ENCODE data around the gene AP5Z1. TPM values are rescaled to one million over a fixed set of nuclear protein-coding genes. Genes with fewer than 3 reads are reported as not detected.

AP5Z1 gene
- total RNA-seq, 1 donor from 2014 or later = 13.4 TPM

DNA sequence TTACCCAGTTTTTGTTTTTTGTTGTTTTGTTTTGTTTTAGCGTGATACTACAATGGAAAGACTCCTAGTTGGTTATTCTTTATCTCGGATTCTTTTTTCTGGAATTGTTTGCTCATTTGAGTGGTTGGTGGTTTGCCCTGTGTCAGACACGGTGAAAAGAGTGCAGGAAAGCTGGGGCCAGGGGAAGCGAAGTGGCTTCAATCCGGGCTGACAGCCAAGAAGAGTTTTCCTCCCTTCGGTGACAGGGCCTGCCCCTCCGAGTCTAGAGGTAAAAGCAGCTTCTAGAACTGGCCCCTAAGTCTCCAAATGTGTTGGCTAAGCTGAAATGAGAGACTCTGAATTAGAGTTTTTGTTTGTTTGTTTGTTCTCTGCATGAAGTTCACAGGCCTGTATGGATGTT is 5.7 kb upstream of the AP5Z1 start:
- Histone ChIP-seq H3K36me3 (peaks cover 10% of the 10 kb centered on the region), H3K27ac (replicated peaks) (no peak overlapping the region), H3K4me3 (no peak overlapping the region), H3K4me1 (peaks cover 37% of the 10 kb centered on the region), H3K27me3 (ENCODE audit: low read depth) (no peaks in the 10 kb centered on the region), H3K9me3 (replicated peaks) (no peaks in the 10 kb centered on the region)
- DNase-seq = no peak
- TF ChIP-seq, protein P1, sequence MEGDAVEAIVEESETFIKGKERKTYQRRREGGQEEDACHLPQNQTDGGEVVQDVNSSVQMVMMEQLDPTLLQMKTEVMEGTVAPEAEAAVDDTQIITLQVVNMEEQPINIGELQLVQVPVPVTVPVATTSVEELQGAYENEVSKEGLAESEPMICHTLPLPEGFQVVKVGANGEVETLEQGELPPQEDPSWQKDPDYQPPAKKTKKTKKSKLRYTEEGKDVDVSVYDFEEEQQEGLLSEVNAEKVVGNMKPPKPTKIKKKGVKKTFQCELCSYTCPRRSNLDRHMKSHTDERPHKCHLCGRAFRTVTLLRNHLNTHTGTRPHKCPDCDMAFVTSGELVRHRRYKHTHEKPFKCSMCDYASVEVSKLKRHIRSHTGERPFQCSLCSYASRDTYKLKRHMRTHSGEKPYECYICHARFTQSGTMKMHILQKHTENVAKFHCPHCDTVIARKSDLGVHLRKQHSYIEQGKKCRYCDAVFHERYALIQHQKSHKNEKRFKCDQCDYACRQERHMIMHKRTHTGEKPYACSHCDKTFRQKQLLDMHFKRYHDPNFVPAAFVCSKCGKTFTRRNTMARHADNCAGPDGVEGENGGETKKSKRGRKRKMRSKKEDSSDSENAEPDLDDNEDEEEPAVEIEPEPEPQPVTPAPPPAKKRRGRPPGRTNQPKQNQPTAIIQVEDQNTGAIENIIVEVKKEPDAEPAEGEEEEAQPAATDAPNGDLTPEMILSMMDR (IDR thresholded peaks at IDR 0.05; ENCODE audit: borderline replicate concordance) = no peak
- intact Hi-C loops (cut with micrococcal nuclease) = no loop called here

- DNase-seq = no peak
- H3K4me3 ChIP-seq = no peak overlapping the region
- H3K4me1 ChIP-seq = peaks cover 49% of the 10 kb centered on the region
- TF ChIP-seq, protein P1 (IDR thresholded peaks at IDR 0.05; ENCODE audit: borderline replicate concordance) = no peak
- H3K36me3 ChIP-seq = peaks cover under 1% of the 10 kb centered on the region
- H3K27ac ChIP-seq (replicated peaks) = no peak overlapping the region
- no peaks in the 10 kb centered on the region for H3K27me3 ChIP-seq (ENCODE audit: low read depth)
- intact Hi-C loops (cut with micrococcal nuclease) = no loop called here
- H3K9me3 ChIP-seq (replicated peaks) = no peaks in the 10 kb centered on the region
These were observed 4.5 kb upstream of the AP5Z1 start for GRCh38 chr7:4770886-4771285.

GRCh38 chr7:4771737-4772136 is 3.7 kb upstream of the AP5Z1 start:
- no peaks in the 10 kb centered on the region for H3K36me3 ChIP-seq
- TF ChIP-seq, protein P1 (IDR thresholded peaks at IDR 0.05; ENCODE audit: borderline replicate concordance) = no peak
- H3K27me3 ChIP-seq (ENCODE audit: low read depth) = no peaks in the 10 kb centered on the region
- H3K27ac ChIP-seq (replicated peaks) = no peak overlapping the region
- intact Hi-C loops (cut with micrococcal nuclease) = no loop called here
- H3K9me3 ChIP-seq (replicated peaks) = no peaks in the 10 kb centered on the region
- no peak overlapping the region for H3K4me3 ChIP-seq
- peaks cover 57% of the 10 kb centered on the region for H3K4me1 ChIP-seq
- no peak for DNase-seq

DNA sequence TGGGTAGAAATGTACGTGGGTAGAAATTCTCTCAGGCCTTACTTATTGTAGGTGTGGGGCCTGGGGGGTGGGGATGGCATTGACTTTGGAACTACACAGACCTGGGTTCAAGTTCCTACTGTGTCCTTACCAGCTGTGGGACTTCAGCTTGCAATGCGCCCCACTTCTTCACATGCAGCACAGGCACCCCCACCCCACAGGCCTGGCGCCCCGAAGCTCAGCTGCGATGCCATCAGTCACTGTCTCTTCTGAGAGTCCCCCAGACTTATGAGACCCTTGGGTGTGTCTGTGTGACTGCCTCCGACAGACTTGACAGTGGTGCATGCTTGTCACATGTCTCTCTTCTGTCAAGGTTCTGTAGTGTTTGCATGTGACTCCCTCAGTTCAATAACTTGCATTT is 3.1 kb upstream of the AP5Z1 start:
- Histone ChIP-seq H3K4me3 (no peak overlapping the region), H3K27ac (replicated peaks) (no peak overlapping the region), H3K27me3 (ENCODE audit: low read depth) (no peaks in the 10 kb centered on the region), H3K4me1 (peaks cover 63% of the 10 kb centered on the region), H3K36me3 (no peaks in the 10 kb centered on the region), H3K9me3 (replicated peaks) (no peaks in the 10 kb centered on the region)
- TF ChIP-seq, protein P1 (IDR thresholded peaks at IDR 0.05; ENCODE audit: borderline replicate concordance) = no peak
- DNase-seq = no peak
- intact Hi-C loops (cut with micrococcal nuclease) = no loop called here

DNA sequence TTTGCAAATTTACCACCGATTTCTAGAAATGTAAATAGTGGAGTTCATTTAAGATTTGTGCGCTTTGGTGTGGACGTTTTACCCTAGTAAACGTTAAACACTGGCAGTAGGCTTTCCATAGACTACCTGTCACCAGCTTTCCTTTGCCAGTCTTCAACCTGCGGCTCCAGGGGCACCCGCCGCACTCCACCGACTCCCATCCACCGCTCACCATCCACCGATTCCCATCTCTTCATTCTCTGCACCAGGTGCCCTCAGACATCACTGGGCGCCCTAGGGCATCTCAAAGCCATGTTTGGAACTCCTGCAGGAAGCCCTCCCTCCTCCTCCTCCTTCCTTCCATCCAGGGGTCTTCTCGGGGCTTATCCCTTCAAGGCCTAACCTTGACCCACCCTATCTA is 1.4 kb upstream of the AP5Z1 start:
- no peak for DNase-seq
- intact Hi-C loops (cut with micrococcal nuclease) = no loop called here
- TF ChIP-seq, protein P1 (IDR thresholded peaks at IDR 0.05; ENCODE audit: borderline replicate concordance) = no peak
- H3K27ac ChIP-seq (replicated peaks) = no peak overlapping the region
- peaks cover 72% of the 10 kb centered on the region for H3K4me1 ChIP-seq
- H3K36me3 ChIP-seq = peaks cover 8% of the 10 kb centered on the region
- no peak overlapping the region for H3K4me3 ChIP-seq
- H3K9me3 ChIP-seq (replicated peaks) = no peaks in the 10 kb centered on the region
- H3K27me3 ChIP-seq (ENCODE audit: low read depth) = no peaks in the 10 kb centered on the region

All from left ventricle myocardium inferior (tissue), 1 donor.